Measurements from ENCODE around the gene PET117.
A peak's percentile ranks its signal among the peaks of the same experiment; 100 is the strongest.
"Not testable (repeated sequence)": the region's sequence is repeated elsewhere in the genome, so short reads cannot be mapped to it uniquely, and the experiment has no call there.

PET117 gene

DNA sequence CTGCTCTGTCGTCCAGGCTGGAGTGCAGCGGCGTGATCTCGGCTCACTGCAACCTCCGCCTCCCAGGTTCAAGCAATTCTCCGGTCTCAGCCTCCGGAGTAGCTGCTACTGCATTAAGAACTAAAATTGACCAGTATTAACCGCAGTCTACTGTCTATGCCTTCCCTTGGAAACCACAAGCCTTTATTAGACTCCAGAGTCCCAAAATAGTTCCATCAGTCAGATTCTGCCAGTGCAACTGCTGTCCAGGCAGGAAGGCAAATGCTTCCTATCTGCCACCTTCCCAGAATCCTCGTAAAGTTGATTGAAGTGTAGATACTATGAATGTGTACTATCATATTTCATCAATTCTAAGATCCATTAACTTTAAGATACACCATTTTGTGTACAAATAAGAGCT is 16.7 kb downstream of the PET117 start:
- no peak for DNase-seq
- intact Hi-C loops (cut with DNase I): no loop called here

DNA sequence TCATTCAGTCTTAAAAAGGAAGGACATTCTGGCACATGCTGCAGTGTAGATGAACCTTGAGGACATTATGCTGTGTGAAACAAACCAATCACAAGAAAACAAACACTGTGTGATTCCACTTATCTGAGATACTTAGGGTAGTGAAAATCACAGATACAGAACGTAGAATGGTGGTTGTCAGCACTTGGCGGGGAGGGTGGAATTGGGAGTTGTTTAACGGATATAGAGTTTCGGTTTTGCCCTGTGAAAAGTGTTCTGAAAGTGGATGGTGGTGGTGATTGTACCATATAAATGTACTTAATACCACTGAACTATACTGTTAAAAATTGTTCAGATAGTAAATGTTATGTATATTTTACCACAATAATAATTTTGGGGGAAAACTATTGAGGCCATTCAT is 18.4 kb downstream of the PET117 start:
- intact Hi-C loops (cut with DNase I): no loop called here
- DNase-seq: no peak

DNA sequence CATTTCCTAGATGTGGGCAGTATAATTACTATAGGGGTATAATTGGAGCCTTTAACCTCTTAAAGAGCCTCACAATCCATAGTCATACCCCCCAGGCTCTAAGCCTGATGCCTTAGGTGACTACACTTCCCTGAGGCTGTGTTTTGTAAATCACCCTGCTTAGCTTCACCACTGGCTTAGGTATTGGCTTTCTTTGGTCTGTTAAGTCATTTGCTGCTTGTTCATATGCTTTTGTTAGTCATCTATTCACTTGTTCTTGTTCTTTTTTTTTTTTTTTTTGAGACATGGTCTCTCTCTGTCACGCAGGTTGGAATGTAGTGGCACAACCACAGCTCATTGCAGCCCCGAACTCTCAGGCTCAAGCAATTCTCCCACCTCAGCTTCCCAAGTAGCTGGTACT is 26.7 kb downstream of the PET117 start:
- no peak for DNase-seq
- intact Hi-C loops (cut with DNase I): no loop called here

DNA sequence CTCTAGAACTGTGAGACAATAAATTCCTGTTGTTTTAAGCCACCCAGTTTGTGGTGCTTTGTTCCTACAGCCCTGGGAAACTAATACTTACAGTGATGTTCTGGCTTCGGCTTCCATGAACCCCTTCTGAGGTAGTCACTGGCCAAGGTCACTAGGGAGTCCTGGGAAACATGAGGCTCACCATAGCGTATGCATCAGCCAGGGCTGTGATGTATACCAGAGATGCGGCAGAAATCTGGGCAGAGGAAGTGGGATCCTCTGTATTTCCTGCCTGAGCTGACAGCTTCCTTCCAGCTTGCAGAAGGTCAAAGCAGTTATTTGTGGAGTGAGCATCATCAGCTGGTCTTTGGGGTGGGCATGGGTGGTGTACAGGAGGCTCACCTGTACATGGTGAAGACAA is 27.9 kb downstream of the PET117 start:
- intact Hi-C loops (cut with DNase I): no loop called here
- no peak for DNase-seq

DNA sequence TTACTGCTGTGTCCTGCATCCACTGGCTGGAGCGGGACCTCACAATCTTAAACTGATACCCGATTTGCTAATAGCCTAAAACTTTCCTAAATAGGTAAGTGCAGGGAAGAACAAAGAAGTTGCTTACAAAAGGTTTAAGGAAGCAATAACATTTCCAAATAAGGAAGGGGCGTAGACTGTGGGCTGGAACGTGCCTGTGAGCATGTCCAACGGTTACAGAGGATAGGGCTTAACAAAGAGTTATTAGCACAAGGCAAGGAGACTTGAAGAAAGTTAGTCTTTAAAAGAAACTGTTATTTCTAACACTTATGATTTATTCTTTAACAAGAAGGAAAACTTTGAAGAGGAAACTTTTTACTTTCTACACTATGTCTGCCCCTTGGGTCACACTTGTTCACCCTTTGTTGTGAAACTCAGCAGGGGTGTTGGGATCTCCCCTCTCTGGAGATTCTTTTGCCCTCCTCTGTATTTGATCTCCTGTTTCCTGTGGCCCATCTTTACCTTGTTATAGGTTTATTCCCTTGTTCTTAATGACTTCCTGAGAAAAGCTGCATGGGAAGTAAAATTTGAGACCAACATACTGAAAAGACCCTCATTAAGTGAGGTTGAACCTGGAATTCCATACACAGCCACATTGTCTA is 28.7 kb downstream of the PET117 start:
- intact Hi-C loops (cut with DNase I): no loop called here
- DNase-seq: no peak

DNA sequence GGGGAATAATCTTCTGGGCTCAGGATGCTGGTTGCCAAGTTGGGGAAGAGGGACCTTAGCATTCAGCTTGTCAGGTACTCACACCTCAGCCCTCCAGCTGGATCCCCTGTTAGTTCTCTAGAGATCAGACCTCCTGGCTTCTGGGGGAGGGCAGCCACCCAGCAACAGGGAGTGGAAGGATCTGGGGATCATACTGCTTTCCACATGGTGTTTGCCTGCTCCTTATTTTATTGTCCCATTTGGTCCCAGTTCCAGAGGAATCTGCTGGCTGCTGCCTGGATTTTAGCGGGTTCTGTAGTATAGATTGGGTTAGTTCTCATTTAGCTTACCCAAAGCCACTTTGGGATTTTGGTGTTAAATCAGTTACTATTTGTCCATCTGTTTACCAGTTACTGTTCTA is 29.3 kb downstream of the PET117 start:
- intact Hi-C loops (cut with DNase I): no loop called here

DNA sequence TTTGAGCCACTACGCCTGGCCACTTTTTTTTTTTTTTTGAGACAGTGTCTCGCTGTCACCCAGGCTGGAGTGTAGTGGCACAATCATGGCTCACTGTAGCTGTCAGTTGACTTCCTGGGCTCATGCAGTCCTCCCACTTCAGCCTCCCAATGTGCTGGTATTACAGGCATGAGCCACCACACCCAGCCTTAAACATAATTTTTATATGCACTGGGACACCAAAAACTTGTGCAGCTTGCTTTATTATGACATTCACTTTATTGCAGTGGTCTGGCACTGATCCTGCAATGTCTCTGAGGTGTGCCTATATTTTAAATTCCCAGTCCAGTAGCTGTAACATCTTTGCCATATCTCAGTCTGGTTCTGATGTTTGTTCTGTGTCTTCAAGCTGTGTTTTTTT is 34.7 kb downstream of the PET117 start:
- no peak for DNase-seq
- intact Hi-C loops (cut with DNase I): no loop called here

More for the DNA sequence above, 29.3 kb downstream of the PET117 start:
- DNase-seq: no peak

DNA sequence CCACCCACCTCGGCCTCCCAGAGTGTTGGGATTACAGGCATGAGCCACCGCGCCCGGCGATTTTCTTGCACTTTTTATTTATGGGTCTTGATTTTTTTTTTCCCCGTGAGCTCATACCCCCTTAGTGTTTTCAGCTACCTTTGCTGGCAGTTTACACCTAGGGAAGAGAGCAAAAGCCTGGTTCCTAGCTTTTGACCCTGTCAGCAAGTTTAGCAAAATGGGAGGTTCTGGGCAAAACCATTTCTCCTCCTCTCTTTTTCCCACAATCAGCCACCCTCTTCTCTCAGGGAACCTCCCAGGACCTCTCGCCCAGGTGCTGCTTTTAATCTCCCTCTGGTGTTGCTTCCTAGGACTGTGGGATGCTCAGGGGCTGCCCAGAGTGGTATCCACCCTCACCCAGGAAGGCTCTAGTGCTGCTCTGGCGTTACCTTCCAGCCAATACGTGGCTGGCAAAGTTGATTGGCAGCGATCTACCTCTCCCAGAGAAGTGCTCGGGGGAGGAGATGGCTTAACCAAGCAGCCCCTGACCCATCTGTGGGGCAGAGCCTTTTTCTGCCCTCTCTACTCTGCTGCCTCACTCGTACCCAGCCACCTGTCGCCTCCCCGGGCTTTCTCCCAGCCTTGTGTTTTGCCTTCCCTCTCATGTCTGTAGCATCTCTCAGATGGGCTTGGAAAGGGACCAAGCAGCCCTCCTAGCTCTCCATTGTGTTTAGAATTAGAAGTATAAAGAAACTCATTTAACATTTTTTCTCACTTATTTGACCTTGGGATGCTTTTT is 37.4 kb downstream of the PET117 start:
- peak in 1 of 10 donors; percentile 52 for DNase-seq
- intact Hi-C loops (cut with DNase I): no loop called here

DNA sequence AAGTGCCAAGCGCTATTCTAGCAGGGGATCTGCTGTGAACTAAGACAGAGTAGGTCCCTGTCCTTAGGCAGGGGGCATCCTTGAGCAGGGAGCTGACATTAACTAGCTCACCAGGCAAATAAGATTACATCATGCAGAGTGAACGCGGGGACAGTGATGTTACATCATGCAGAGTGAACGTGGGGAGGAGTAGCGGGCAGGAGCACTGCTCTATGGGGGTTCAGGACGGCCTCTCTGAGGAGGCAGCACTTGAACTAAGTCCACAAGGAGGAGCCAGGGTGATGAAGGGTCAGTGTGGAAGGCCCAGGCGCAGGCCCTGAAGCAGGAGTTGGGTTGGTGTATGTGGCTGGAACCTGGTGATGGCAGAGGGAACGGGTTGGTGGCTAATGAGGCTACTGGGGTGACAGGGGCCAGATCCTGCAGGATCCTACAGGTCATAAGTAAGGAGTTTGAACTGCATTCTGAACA is 38.7 kb downstream of the PET117 start:
- peak in 1 of 10 donors; percentile 35 for DNase-seq
- intact Hi-C loops (cut with DNase I): no loop called here

DNA sequence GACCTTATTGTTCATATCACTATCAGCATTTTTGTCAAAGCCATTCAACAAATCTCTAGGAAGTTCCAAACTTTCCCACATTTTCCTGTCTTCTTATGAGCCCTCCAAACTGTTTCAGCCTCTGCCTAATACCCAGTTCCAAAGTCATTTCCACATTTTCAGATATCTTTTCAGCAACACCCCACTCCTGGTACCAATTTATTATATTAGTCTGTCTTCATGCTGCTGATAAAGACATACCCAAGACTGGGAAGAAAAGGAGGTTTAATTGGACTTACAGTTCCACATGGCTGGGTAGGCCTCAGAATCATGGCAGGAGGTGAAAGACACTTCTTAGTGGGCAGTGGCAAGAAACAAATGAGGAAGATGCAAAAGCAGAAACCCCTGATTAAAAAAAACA is 42.7 kb downstream of the PET117 start:
- DNase-seq; intact Hi-C loops (cut with DNase I): not testable (repeated sequence)

DNA sequence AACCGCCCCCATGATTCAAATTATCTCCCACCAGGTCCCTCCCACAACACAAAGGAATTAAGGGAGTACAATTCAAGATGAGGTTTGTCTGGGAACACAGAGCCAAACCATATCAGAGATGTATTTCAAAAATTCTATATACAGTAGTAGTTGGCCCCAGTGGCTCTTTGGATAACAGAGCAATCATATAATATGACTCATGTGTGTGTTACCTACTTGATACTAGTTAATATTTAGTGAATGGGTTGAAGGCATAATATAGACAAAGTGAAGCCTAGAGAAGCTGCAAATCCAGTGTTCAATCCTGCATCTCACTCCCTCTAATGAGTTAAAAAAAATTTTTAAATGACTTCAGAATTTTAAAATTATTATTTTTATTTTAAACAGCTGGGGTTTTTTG is 43.2 kb downstream of the PET117 start:
- intact Hi-C loops (cut with DNase I): no loop called here
- DNase-seq: no peak

DNA sequence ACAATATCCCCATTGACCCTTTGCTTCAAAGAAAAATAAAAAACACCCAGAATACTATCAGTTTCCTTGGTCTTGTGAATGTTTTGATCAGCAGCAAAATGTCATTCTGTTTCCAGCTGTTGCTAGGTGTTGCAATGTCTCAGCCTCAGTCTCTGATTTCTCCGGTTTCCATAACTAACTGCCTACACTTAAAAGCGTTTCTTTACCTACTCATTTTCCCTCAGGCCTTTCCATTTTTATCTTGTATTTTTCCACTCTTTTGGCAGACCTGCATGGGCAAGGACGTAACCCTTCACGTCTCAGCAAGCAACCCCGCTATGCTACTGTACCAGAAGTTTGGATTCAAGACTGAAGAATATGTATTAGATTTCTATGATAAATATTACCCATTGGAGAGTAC is 49.4 kb downstream of the PET117 start:
- intact Hi-C loops (cut with DNase I): no loop called here
- no peak for DNase-seq

DNA sequence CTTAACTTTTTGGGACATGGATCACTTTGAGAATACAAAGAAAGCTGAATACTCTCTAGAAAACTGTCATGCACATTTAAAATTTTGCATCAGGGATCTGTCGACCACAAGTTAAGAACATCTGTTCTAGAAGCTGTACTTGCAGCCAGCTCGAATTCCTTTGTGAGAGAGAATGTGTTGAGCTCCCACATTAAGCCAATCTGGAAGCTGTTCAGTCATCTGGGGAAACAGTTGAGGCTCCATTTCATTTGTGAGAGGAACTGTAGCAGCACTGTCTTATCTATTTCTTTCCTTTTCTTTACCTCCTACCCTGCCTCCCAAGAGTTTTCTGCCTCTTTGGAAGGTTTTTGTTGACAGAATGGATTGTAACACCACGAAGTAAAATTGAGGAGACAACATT is 50.8 kb downstream of the PET117 start:
- no peak for DNase-seq
- intact Hi-C loops (cut with DNase I): no loop called here

DNA sequence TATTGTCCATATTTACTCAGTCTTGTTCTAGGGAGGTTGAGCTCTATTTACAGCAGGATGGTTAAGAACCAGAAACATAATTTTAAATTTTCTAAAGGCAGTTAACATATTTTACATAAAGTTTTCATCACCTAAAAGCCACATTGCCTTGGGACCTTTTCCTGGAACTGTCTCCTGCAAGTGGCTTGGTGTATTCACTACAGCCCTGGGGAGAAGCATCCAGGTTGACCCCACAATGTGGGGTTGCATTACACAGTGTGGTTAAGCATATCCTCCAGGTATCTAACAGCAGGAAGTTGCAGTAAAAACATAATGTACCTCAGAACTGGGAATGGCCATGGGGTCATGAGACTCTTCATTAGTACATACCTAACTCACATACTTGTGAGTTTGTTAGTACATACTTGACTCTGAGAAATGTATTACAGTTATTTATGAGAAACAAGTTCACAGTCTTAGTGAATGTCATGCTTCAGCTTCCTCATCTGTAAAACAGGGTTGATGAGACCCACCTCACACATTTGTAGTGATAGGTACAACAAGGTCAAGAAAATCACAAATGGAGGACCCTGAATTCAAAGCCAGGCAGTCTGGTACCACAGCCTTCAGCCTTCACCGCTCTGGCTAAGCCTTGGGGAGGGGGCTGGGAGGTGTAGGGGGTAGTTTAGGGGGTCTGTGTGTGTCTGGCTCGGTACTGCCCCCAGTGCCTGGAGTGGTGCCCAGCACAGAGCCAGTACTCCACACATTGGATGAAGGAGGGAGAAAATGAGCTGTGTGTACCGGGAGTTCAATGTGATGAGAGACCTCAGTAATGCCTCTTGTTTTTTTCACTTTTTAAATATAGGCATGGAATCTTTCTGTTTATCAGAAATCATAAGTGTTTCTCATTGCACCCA is 52.9 kb downstream of the PET117 start:
- peak in 1 of 10 donors; percentile 31 for DNase-seq
- intact Hi-C loops (cut with DNase I): no loop called here

DNA sequence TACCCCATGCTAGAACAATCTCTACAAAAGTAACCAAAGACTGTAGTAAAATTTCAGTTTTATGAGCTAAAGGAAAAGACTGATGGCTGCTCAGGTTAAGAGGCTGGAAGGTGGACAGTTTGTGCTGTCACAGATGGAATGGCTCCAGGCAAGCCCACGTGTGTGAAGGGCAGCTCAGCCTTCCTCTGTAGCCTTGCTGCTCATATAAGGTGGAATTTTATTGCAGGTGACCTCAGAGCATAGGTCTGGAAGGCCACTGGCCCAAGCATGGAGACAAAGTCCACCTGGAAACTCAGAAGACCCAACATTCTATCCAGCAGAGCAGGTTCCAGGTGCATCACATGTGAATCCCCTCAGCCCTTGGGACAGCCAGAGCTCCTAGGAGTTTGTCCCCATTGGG is 53.6 kb downstream of the PET117 start:
- DNase-seq: peak in 1 of 10 donors; percentile 20
- intact Hi-C loops (cut with DNase I): no loop called here

Measured in posterior cingulate gyrus (tissue), 11 donors.